Measurements from ENCODE around the gene PLEKHM3. TPM values are rescaled to one million over a fixed set of nuclear protein-coding genes. Genes with fewer than 3 reads are reported as not detected.
"Not testable (repeated sequence)": the region's sequence is repeated elsewhere in the genome, so short reads cannot be mapped to it uniquely, and the experiment has no call there.

PLEKHM3 gene
- total RNA-seq, 1 experiment from 2014 or later = 19.9 TPM

- Histone ChIP-seq H3K4me3 (ENCODE audit: low read length) (no peak overlapping the region), H2AFZ (ENCODE audit: low read length) (no peak overlapping the region), H3K27ac (ENCODE audit: low read length) (no peak overlapping the region), H3K4me2 (ENCODE audit: low read depth, low read length, poor library complexity, severe bottlenecking) (no peak overlapping the region), H3K4me1 (ENCODE audit: low read length) (peaks cover 4% of the 10 kb centered on the region; the same call in 1 of the 2 replicates), H3K9ac (ENCODE audit: low read length) (no peak overlapping the region), H4K20me1 (ENCODE audit: insufficient read depth, low read depth, low read length) (no peaks in the 10 kb centered on the region), H3K9me2 (replicated peaks; ENCODE audit: insufficient read depth, low read length) (no peaks in the 10 kb centered on the region), H3K36me3 (ENCODE audit: insufficient read depth, low read length) (no peaks in the 10 kb centered on the region), H3K27me3 (ENCODE audit: low read length) (no peaks in the 10 kb centered on the region), H3K79me2 (ENCODE audit: low read length) (no peaks in the 10 kb centered on the region), H3K9me3 (ENCODE audit: low read length) (no peaks in the 10 kb centered on the region)
- DNase-seq = no peak
Observed at GRCh38 chr2:207913772-207914358, 111.5 kb downstream of the PLEKHM3 start.

- DNase-seq = no peak
- Histone ChIP-seq H3K27me3 (ENCODE audit: low read length) (no peaks in the 10 kb centered on the region), H3K9me2 (replicated peaks; ENCODE audit: insufficient read depth, low read length) (no peaks in the 10 kb centered on the region), H3K79me2 (ENCODE audit: low read length) (no peaks in the 10 kb centered on the region), H3K9me3 (ENCODE audit: low read length) (no peaks in the 10 kb centered on the region), H3K27ac (ENCODE audit: low read length) (no peak overlapping the region), H3K36me3 (ENCODE audit: insufficient read depth, low read length) (no peaks in the 10 kb centered on the region), H4K20me1 (ENCODE audit: insufficient read depth, low read depth, low read length) (no peaks in the 10 kb centered on the region), H2AFZ (ENCODE audit: low read length) (no peak overlapping the region), H3K9ac (ENCODE audit: low read length) (no peak overlapping the region), H3K4me1 (ENCODE audit: low read length) (peaks cover 4% of the 10 kb centered on the region; the same call in 1 of the 2 replicates), H3K4me2 (ENCODE audit: low read depth, low read length, poor library complexity, severe bottlenecking) (no peak overlapping the region), H3K4me3 (ENCODE audit: low read length) (no peak overlapping the region)
Observed at GRCh38 chr2:207911856-207912255, 113.5 kb downstream of the PLEKHM3 start.

DNA sequence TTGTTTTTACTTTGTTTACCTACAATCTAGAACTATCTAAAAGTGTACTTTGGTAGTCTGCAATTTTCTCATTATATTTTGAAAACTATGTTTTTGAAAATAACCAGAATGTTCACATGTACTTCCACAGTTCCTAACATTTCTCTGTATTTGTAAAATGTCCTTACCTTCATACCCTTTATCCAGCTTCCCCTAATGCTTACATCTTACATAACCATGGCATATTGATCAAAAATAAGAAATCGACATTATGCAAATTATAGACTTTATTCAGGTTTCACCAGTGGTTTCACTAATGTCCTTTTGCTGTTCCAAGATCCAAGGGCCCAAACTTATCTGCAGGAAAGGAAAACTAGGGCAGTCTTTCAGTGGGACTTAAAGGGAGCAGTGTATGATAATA lies 114.1 kb downstream of the PLEKHM3 start:
- no peak overlapping the region for H3K9ac ChIP-seq (ENCODE audit: low read length)
- no peak for DNase-seq
- no peak overlapping the region for H3K27ac ChIP-seq (ENCODE audit: low read length)
- no peaks in the 10 kb centered on the region for H3K79me2 ChIP-seq (ENCODE audit: low read length)
- H4K20me1 ChIP-seq (ENCODE audit: insufficient read depth, low read depth, low read length) = no peaks in the 10 kb centered on the region
- H3K4me3 ChIP-seq (ENCODE audit: low read length) = no peak overlapping the region
- no peaks in the 10 kb centered on the region for H3K27me3 ChIP-seq (ENCODE audit: low read length)
- H3K36me3 ChIP-seq (ENCODE audit: insufficient read depth, low read length) = no peaks in the 10 kb centered on the region
- H2AFZ ChIP-seq (ENCODE audit: low read length) = no peak overlapping the region
- H3K4me2 ChIP-seq (ENCODE audit: low read depth, low read length, poor library complexity, severe bottlenecking) = no peak overlapping the region
- H3K9me2 ChIP-seq (replicated peaks; ENCODE audit: insufficient read depth, low read length) = no peaks in the 10 kb centered on the region
- H3K9me3 ChIP-seq (ENCODE audit: low read length) = no peaks in the 10 kb centered on the region
- H3K4me1 ChIP-seq (ENCODE audit: low read length) = peaks cover 4% of the 10 kb centered on the region; the same call in 1 of the 2 replicates

DNA sequence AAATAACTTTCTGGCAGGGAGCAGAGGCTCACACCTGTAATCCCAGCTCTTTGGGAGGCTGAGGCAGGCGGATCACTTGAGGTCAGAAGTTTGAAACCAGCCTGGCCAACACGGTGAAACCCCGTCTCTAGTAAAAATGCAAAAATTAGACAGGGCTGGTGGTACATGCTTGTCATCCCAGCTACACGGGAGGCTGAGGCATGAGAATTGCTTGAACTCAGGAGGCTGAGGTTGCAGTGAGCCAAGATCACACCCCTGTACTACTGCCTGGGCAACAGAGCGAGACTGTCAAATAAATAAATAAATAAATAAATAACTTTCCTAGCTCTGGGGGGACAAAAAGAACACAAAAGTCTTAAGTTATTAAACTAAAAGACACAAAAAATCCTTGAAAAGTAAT lies 118.8 kb downstream of the PLEKHM3 start:
- H3K4me2 ChIP-seq (ENCODE audit: low read depth, low read length, poor library complexity, severe bottlenecking); H2AFZ ChIP-seq (ENCODE audit: low read length); H3K4me1 ChIP-seq (ENCODE audit: low read length); H3K79me2 ChIP-seq (ENCODE audit: low read length); H4K20me1 ChIP-seq (ENCODE audit: insufficient read depth, low read depth, low read length); H3K27ac ChIP-seq (ENCODE audit: low read length); H3K9ac ChIP-seq (ENCODE audit: low read length); H3K36me3 ChIP-seq (ENCODE audit: insufficient read depth, low read length); H3K9me3 ChIP-seq (ENCODE audit: low read length); H3K9me2 ChIP-seq (replicated peaks; ENCODE audit: insufficient read depth, low read length); H3K27me3 ChIP-seq (ENCODE audit: low read length); DNase-seq; H3K4me3 ChIP-seq (ENCODE audit: low read length): not testable (repeated sequence)

- no peak overlapping the region for H3K27ac ChIP-seq (ENCODE audit: low read length)
- H4K20me1 ChIP-seq (ENCODE audit: insufficient read depth, low read depth, low read length) = no peaks in the 10 kb centered on the region
- H3K4me3 ChIP-seq (ENCODE audit: low read length) = no peak overlapping the region
- H3K79me2 ChIP-seq (ENCODE audit: low read length) = no peaks in the 10 kb centered on the region
- no peaks in the 10 kb centered on the region for H3K27me3 ChIP-seq (ENCODE audit: low read length)
- no peak overlapping the region for H3K9ac ChIP-seq (ENCODE audit: low read length)
- no peak overlapping the region for H3K4me2 ChIP-seq (ENCODE audit: low read depth, low read length, poor library complexity, severe bottlenecking)
- no peaks in the 10 kb centered on the region for H3K4me1 ChIP-seq (ENCODE audit: low read length)
- no peaks in the 10 kb centered on the region for H3K36me3 ChIP-seq (ENCODE audit: insufficient read depth, low read length)
- DNase-seq = no peak
- H3K9me2 ChIP-seq (replicated peaks; ENCODE audit: insufficient read depth, low read length) = no peaks in the 10 kb centered on the region
- no peaks in the 10 kb centered on the region for H3K9me3 ChIP-seq (ENCODE audit: low read length)
- no peak overlapping the region for H2AFZ ChIP-seq (ENCODE audit: low read length)
Observed at GRCh38 chr2:207905546-207905945, 119.8 kb downstream of the PLEKHM3 start.

DNA sequence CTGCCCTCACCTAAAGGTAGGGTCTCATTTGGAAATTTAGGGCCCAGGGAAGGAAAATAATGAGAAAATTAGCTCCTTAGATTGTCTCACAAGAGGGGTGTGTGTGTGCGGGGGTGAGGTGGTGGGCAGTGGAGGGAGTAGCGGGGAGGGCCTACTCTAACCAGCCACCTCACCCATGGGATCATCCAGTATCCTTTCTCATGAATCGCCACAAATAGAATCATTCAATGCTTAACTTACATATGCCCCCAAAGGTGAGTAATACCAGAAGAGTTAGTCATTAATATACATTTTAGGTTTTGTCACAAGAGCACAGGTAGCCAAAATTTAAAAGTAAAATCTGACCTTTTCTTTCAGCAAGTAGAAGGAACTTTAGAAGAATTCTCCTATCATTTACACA lies 122.1 kb downstream of the PLEKHM3 start:
- Histone ChIP-seq H3K79me2 (ENCODE audit: low read length) (no peaks in the 10 kb centered on the region), H4K20me1 (ENCODE audit: insufficient read depth, low read depth, low read length) (no peaks in the 10 kb centered on the region), H3K4me3 (ENCODE audit: low read length) (no peak overlapping the region), H3K36me3 (ENCODE audit: insufficient read depth, low read length) (no peaks in the 10 kb centered on the region), H3K4me2 (ENCODE audit: low read depth, low read length, poor library complexity, severe bottlenecking) (no peak overlapping the region), H3K9ac (ENCODE audit: low read length) (no peak overlapping the region), H2AFZ (ENCODE audit: low read length) (no peak overlapping the region), H3K9me3 (ENCODE audit: low read length) (no peaks in the 10 kb centered on the region), H3K27ac (ENCODE audit: low read length) (no peak overlapping the region), H3K4me1 (ENCODE audit: low read length) (no peaks in the 10 kb centered on the region), H3K9me2 (replicated peaks; ENCODE audit: insufficient read depth, low read length) (no peaks in the 10 kb centered on the region), H3K27me3 (ENCODE audit: low read length) (no peaks in the 10 kb centered on the region)
- no peak for DNase-seq

- H2AFZ ChIP-seq (ENCODE audit: low read length) = no peak overlapping the region
- no peak overlapping the region for H3K9ac ChIP-seq (ENCODE audit: low read length)
- H3K4me3 ChIP-seq (ENCODE audit: low read length) = no peak overlapping the region
- no peak for DNase-seq
- H3K27ac ChIP-seq (ENCODE audit: low read length) = no peak overlapping the region
- H3K79me2 ChIP-seq (ENCODE audit: low read length) = no peaks in the 10 kb centered on the region
- no peaks in the 10 kb centered on the region for H3K36me3 ChIP-seq (ENCODE audit: insufficient read depth, low read length)
- H3K4me1 ChIP-seq (ENCODE audit: low read length) = no peaks in the 10 kb centered on the region
- no peaks in the 10 kb centered on the region for H3K27me3 ChIP-seq (ENCODE audit: low read length)
- no peak overlapping the region for H3K4me2 ChIP-seq (ENCODE audit: low read depth, low read length, poor library complexity, severe bottlenecking)
- H4K20me1 ChIP-seq (ENCODE audit: insufficient read depth, low read depth, low read length) = no peaks in the 10 kb centered on the region
- H3K9me3 ChIP-seq (ENCODE audit: low read length) = no peaks in the 10 kb centered on the region
- H3K9me2 ChIP-seq (replicated peaks; ENCODE audit: insufficient read depth, low read length) = no peaks in the 10 kb centered on the region
Observed at GRCh38 chr2:207902821-207903220, 122.5 kb downstream of the PLEKHM3 start.

DNA sequence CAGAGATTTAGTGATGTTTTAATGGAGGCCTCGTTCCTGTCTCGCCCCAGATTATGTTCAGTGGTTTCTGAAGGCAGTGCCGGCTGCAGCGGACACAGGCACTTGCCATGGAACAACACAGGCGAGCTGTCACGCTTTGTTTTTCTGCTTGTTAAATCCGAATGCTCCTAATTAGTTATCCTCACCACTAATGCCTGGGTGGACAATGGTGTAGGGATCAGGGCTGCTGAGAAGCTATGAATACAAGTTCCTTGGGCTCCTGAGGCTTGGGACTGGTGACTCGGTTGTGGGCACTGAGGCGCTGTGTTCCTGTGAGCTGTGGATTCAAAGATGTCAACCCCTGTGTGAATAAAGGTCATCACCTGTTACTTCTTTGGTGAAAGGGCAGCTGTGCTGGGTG lies 123.5 kb downstream of the PLEKHM3 start:
- Histone ChIP-seq H3K27me3 (ENCODE audit: low read length) (no peaks in the 10 kb centered on the region), H3K4me1 (ENCODE audit: low read length) (no peaks in the 10 kb centered on the region), H3K79me2 (ENCODE audit: low read length) (no peaks in the 10 kb centered on the region), H3K36me3 (ENCODE audit: insufficient read depth, low read length) (no peaks in the 10 kb centered on the region), H4K20me1 (ENCODE audit: insufficient read depth, low read depth, low read length) (no peaks in the 10 kb centered on the region), H2AFZ (ENCODE audit: low read length) (no peak overlapping the region), H3K4me3 (ENCODE audit: low read length) (no peak overlapping the region), H3K9me3 (ENCODE audit: low read length) (no peaks in the 10 kb centered on the region), H3K9ac (ENCODE audit: low read length) (no peak overlapping the region), H3K4me2 (ENCODE audit: low read depth, low read length, poor library complexity, severe bottlenecking) (no peak overlapping the region), H3K9me2 (replicated peaks; ENCODE audit: insufficient read depth, low read length) (no peaks in the 10 kb centered on the region), H3K27ac (ENCODE audit: low read length) (no peak overlapping the region)
- DNase-seq = no peak

DNA sequence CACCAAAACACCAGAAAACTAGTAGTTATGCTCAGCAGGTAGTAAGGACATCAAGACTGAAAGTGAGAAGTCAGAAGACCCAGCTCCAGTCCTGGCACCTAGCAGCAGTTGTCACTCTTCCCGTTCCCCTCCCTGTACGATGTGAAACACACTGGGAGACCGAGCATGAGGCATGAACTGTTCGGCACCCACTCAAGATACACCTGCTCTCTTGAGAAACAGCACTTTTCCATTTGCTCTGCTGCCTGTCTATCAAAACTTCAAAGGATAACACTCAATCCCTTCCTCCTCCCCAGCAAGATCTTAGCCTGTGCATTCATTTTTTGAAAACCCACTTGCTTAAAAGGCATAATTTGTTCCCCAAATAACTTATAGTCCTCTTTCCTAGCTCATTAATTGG lies 123.9 kb downstream of the PLEKHM3 start:
- Histone ChIP-seq H3K9ac (ENCODE audit: low read length) (no peak overlapping the region), H3K4me1 (ENCODE audit: low read length) (no peaks in the 10 kb centered on the region), H3K9me2 (replicated peaks; ENCODE audit: insufficient read depth, low read length) (no peaks in the 10 kb centered on the region), H3K27ac (ENCODE audit: low read length) (no peak overlapping the region), H3K27me3 (ENCODE audit: low read length) (no peaks in the 10 kb centered on the region), H4K20me1 (ENCODE audit: insufficient read depth, low read depth, low read length) (no peaks in the 10 kb centered on the region), H3K4me2 (ENCODE audit: low read depth, low read length, poor library complexity, severe bottlenecking) (no peak overlapping the region), H3K4me3 (ENCODE audit: low read length) (no peak overlapping the region), H3K79me2 (ENCODE audit: low read length) (no peaks in the 10 kb centered on the region), H3K9me3 (ENCODE audit: low read length) (no peaks in the 10 kb centered on the region), H2AFZ (ENCODE audit: low read length) (no peak overlapping the region), H3K36me3 (ENCODE audit: insufficient read depth, low read length) (no peaks in the 10 kb centered on the region)
- no peak for DNase-seq

Measured in Karpas-422 (cell line).